ENCODE results near the gene NNMT.

DNA sequence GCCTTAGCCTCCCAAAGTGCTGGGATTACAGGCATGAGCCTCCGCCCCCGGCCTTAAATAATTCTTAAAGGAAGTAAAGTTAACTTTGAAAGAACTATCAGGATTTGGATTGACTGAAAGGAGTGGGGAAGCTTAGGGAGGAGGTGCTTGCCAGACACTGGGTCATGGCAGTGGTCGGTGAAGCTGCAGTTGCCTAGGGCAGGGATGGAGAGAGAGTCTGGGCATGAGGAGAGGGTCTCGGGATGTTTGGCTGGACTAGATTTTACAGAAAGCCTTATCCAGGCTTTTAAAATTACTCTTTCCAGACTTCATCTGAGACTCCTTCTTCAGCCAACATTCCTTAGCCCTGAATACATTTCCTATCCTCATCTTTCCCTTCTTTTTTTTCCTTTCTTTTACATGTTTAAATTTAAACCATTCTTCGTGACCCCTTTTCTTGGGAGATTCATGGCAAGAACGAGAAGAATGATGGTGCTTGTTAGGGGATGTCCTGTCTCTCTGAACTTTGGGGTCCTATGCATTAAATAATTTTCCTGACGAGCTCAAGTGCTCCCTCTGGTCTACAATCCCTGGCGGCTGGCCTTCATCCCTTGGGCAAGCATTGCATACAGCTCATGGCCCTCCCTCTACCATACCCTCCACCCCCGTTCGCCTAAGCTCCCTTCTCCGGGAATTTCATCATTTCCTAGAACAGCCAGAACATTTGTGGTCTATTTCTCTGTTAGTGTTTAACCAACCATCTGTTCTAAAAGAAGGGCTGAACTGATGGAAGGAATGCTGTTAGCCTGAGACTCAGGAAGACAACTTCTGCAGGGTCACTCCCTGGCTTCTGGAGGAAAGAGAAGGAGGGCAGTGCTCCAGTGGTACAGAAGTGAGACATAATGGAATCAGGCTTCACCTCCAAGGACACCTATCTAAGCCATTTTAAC is at the start of gene NNMT:
- TF ChIP-seq, protein P1, sequence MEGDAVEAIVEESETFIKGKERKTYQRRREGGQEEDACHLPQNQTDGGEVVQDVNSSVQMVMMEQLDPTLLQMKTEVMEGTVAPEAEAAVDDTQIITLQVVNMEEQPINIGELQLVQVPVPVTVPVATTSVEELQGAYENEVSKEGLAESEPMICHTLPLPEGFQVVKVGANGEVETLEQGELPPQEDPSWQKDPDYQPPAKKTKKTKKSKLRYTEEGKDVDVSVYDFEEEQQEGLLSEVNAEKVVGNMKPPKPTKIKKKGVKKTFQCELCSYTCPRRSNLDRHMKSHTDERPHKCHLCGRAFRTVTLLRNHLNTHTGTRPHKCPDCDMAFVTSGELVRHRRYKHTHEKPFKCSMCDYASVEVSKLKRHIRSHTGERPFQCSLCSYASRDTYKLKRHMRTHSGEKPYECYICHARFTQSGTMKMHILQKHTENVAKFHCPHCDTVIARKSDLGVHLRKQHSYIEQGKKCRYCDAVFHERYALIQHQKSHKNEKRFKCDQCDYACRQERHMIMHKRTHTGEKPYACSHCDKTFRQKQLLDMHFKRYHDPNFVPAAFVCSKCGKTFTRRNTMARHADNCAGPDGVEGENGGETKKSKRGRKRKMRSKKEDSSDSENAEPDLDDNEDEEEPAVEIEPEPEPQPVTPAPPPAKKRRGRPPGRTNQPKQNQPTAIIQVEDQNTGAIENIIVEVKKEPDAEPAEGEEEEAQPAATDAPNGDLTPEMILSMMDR (optimal IDR thresholded peaks at IDR 0.05 in 1 of 3, IDR thresholded peaks at IDR 0.05 in 1 of 3, conservative IDR thresholded peaks at IDR 0.05 in 1 of 3; ENCODE audit: extremely low read depth in 1 of 3, insufficient read depth in 2 of 3, low read length in 3 of 3), result no peak
- no peak for TF ChIP-seq EZH2 (IDR thresholded peaks at IDR 0.05; ENCODE audit: low read length)

Measured in keratinocyte (primary cell).